T-helper 2 cell (primary cell): ENCODE data around the gene SFSWAP.

Experiments
- DNase-seq, 5 experiments: peaks; one replicate each; pipeline versions ENCODE4 v3.0.0 to v3.0.0-alpha.2; 2012 to 2022

The SFSWAP gene

DNA sequence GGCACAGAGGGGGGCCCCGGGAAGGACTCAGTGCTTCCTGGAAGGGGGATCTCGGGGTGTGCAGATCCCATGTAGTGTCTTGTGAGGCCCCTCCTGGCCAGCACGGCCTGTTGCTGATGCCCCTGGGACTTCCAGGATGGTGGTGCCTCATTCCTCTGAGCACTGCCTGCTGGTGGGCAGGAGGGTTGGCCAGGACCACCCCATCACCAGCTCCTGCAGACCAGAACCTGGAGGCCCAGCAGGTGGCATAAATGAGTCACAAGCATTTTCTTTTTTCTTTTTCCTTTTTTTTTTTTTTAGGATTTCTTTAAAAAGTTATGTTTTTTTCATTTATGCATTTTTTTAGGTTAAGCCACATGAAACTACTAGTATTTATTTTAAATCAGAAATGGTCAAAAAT is 125.3 kb downstream of the SFSWAP start:
- no peak for DNase-seq

DNA sequence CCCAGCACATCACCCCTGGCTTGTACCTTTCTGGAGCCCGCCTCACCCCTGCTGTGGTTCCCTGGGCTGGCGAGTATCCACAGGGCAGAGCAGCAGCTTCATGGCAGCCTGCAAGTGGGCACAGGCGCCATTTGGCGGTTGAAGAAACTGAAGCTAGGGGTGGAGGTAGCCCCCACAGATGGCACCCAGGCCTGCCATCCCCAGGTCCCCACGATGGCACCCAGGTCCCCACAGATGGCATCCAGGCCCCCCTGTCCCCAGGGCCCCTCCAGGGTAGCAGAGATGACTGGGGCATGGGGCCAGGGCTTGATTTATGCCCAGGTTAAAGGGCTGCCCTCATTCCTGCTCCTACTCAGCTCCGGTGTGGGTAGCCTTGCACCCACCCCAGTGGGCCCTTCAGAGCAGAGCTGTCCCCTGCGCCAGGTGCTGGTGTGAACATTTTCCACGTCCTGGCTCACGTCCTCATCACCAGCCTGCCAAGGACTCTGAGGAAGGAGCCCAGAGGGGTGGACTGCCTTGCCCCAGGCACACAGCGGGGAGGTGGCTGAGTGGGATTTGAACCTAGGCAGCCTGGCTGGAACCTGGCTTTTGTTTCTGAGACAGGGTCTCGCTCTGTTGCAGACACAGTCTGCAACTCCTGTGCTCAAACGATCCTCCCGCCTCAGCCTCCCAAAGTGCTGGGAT is 126.0 kb downstream of the SFSWAP start:
- DNase-seq, result no peak

DNA sequence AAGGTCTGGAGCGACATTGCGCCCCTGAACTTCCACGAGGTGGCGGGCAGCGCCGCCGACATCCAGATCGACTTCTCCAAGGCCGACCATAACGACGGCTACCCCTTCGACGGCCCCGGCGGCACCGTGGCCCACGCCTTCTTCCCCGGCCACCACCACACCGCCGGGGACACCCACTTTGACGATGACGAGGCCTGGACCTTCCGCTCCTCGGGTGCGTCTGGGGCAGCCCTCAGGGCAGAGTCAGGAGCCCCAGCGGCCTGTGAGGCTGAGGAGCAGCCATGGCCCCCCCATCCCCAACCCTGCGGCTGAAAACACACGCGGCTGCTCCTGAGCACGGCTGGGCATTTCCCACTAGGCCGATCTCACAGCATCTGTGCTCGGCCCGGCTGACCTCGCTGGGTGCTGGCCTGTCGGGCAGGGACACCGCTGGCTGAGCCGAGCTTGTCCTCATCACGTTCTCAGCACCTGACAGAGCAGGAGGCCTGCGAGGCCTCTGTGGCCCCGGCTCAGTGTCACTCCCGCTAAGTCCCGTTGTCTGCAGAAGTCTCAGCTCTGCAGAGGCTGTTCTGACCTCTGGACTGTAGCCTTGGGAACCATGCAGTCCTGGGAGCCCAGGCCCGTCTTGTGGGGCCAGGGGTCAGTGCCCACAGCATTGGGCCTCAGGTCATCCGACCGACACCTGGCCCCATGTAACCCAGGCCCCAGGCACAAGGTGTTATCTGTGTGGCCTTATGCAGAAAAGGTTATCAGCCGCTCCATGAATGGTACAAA is 129.9 kb downstream of the SFSWAP start:
- no peak for DNase-seq

DNA sequence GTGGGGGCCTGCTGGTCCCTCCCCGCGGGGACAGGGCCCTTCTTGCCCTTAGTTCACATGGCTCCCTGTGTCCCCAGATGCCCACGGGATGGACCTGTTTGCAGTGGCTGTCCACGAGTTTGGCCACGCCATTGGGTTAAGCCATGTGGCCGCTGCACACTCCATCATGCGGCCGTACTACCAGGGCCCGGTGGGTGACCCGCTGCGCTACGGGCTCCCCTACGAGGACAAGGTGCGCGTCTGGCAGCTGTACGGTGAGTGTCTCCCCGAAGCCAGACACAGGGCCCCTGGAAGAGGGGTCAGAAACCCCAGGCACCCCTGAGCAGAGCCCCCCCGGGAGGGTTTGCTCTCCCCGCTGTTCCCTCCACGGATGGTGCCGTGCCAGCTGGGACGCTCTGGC is 130.7 kb downstream of the SFSWAP start:
- DNase-seq, result no peak

DNA sequence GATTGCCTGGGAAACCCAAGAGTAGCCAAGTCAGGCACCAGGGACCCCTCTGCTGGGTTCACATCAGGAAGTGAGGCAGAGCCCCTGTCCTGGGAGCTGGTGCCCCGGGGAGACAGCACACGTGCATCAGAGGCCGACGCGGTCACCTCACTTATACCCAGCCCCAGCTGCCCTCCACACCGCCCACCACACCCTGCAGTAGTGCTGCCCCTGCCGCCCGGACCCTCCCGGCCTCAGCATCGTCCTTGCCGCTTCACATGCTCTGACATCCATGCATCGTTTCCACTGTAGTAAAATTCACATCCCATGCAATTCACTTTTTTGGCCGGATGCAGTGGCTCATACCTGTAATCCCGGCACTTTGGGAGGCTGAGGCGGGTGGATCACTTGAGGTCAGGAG is 131.3 kb downstream of the SFSWAP start:
- DNase-seq, result no peak

DNA sequence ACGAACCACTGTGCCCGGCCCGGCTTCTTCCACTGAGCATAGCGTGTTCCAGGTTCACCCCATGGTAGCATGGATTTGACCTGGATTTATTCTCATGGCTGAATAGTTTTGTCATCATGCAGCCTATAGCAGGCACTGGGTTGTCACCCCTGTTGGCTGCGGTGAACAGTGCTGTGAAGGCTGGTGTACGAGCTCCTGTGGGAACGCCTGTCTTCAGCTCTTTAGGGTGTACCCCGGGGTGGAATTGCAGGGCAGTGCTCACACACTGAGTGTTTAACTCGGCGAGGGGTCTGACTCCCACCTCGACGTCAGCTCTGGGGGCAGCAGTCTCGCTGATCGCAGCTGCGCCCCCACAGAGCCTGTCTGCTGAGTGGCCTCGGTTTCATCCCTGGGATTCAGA is 132.6 kb downstream of the SFSWAP start:
- DNase-seq, result no peak

DNA sequence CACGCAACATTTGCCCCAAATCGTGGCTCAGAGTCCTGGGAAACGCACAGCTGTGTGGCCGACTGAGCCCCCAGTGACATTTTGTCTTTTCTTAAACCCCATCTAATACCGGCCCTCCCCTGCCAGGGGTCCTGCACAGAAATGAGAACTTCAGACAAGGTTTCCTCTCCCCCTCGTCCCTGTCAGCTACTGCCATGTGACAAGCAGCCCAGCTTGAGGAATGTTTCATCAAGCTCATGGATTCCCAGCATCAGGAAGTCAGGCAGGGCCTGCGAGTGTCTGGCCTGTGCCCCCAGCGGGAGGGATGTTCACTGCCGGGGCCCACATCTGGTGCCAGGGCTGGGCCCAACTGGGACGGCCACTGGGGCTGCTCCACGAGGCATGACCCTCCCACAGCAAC is 133.2 kb downstream of the SFSWAP start:
- no peak for DNase-seq

DNA sequence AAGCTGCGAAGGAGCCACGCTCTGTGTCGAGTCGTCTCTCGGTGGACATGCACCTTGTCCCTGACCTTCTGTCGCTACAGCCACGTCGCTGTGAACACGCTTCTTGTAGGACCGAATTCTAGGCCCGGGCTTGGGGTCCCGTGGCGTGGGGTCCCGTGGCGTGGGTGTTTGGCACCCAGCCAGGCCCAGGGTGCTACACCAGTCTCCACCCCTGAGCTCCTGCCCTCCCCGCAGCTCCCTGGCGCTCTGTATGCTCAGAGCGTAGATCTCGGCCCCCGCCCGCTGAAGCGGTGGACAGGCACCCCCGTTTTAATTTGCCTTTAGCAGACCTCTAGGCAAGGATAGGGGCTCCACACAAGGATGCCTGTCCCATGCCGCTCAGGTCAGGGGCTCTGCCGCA is 133.8 kb downstream of the SFSWAP start:
- DNase-seq, result no peak

DNA sequence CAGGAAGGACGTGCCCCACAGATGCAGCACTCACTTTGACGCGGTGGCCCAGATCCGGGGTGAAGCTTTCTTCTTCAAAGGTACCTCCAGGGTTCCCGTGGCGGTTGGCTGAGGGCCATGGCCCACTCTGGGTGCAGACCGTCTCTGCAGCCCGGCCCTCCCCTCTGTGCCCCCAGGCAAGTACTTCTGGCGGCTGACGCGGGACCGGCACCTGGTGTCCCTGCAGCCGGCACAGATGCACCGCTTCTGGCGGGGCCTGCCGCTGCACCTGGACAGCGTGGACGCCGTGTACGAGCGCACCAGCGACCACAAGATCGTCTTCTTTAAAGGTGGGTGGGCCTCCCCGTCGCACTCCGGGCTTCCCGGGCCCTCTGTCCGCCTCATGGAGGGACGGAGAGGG is 134.2 kb downstream of the SFSWAP start:
- DNase-seq, result no peak

DNA sequence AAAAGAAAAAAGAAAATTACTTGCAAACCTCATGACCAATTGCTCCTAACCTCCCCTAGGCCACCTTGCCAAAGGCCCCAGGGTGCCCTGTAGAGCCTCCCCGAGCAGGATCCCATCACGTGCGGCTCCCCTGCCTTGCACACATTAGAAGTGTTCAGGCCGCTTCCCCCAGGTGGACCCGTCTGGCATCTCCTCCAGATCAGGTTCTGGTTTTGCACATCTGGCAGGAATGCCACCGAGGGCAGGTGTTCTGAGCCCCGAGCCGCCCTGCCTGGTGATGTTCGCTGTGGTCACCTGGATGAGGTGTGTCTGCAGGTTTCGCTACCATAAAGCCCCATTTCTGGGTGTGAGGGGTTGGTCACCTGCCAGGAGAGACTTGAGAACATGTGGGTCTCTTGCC is 136.6 kb downstream of the SFSWAP start:
- no peak for DNase-seq

DNA sequence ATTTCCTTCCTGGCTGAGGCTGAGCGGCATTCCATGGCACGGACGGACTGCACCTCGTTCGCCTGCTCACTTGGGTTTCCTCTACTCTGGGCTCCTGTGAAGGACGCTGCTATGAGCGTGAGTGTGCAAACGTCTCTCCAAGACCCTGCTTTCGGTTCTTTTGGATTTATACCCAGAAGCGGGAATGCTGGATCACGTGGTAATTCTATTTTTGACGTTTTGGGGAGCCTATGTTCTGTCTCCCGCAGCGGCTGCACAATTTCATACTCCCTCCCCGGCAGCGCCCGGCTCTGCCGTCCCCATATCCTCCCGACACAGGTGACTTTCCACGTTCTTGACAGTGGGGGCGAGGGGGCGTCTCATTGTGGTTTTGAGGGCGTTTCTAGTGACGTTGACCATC is 137.9 kb downstream of the SFSWAP start:
- DNase-seq, result no peak
